ENCODE results near the gene PRDX1.
"Not testable (repeated sequence)": the region's sequence is repeated elsewhere in the genome, so short reads cannot be mapped to it uniquely, and the experiment has no call there.

Gene PRDX1

GRCh38 chr1:45513532-45514260, 8.0 kb downstream of the PRDX1 start:
- H3K36me3 ChIP-seq (ENCODE audit: insufficient read depth, low read depth, low read length) = peaks cover 99% of the 10 kb centered on the region
- not testable (repeated sequence) for H3K4me3 ChIP-seq (ENCODE audit: low read length); H3K27ac ChIP-seq (ENCODE audit: low read length); H3K27me3 ChIP-seq (ENCODE audit: insufficient read depth, low read length); H3K9ac ChIP-seq (ENCODE audit: low read depth, low read length); H3K9me3 ChIP-seq (ENCODE audit: insufficient read depth, low read depth, low read length); H3K4me1 ChIP-seq (ENCODE audit: insufficient read depth, low read length)

DNA sequence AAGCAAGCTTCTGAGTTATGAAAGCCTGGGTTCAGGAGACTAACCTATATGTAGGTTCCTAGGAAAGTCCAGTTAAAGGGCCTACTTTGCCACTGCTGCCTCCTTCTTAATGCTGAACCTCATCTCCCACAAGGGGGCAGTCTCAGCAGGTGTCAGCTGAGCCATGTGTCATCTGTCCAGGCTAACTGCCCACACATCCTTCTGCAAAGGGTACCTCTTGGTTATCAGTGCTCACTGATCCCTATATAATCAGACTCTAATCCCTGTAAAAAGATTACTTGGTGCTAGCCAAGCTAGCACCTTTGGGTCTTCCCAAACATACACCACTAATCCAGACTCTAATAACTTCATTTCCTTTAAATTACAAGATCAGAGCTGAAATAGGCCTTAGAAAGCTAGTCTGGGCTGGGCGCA, 9.0 kb downstream of the PRDX1 start:
- no peak overlapping the region for H3K4me3 ChIP-seq (ENCODE audit: low read length)
- no peak overlapping the region for H3K27ac ChIP-seq (ENCODE audit: low read length)
- H3K9ac ChIP-seq (ENCODE audit: low read depth, low read length) = no peak overlapping the region
- no peaks in the 10 kb centered on the region for H3K4me1 ChIP-seq (ENCODE audit: insufficient read depth, low read length)
- no peaks in the 10 kb centered on the region for H3K9me3 ChIP-seq (ENCODE audit: insufficient read depth, low read depth, low read length)
- peaks cover 98% of the 10 kb centered on the region for H3K36me3 ChIP-seq (ENCODE audit: insufficient read depth, low read depth, low read length)
- H3K27me3 ChIP-seq (ENCODE audit: insufficient read depth, low read length) = no peaks in the 10 kb centered on the region

- no peaks in the 10 kb centered on the region for H3K4me1 ChIP-seq (ENCODE audit: insufficient read depth, low read length)
- no peak overlapping the region for H3K27ac ChIP-seq (ENCODE audit: low read length)
- H3K4me3 ChIP-seq (ENCODE audit: low read length) = no peak overlapping the region
- H3K27me3 ChIP-seq (ENCODE audit: insufficient read depth, low read length) = no peaks in the 10 kb centered on the region
- H3K9me3 ChIP-seq (ENCODE audit: insufficient read depth, low read depth, low read length) = no peaks in the 10 kb centered on the region
- no peak overlapping the region for H3K9ac ChIP-seq (ENCODE audit: low read depth, low read length)
- peaks cover 86% of the 10 kb centered on the region for H3K36me3 ChIP-seq (ENCODE audit: insufficient read depth, low read depth, low read length)
These were observed 10.6 kb downstream of the PRDX1 start for GRCh38 chr1:45510972-45511527.

DNA sequence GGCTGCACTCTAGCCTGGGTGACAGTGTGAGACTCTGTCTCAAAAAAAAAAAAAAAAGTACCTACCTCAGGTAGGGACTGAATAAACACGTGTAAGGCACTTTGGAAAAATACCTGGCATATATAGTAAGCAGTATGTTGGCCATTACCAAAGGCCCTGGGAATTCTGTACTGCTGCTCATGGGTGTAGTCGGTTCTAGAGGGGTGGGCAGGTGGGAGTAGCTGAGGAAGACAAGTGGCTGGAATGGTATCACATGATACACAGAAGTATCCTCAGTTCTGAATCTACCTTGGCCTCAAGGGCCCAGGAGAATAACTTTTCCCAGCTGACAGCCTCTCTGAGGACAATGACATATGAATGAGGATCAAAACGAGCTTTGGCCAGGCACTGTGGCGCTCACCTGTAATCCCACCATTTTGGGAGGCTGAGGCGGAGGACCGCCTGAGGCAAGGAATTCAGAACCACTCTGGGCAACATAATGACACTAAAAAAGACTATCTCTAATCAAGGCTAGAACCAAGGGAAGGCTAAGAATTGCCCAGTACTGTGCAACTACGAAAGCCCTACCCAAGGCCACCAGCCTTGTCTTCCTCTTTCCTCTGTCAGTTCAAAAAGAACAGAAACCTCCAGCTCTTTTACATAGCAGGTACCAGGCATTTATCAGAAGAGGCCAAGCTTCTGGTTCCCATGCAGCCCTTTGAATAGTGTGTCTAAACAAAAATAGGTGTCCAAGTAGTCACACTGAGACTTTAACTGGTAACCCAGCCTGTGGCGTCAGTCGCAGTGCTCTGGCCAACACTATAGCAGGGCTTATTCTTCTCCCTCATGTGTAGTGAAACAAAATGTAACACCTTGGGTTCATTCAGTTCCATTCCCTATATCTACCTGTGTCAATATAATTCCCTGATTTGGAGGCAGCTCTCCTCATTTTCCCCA, 11.4 kb downstream of the PRDX1 start:
- no peak overlapping the region for H3K9ac ChIP-seq (ENCODE audit: low read depth, low read length)
- H3K9me3 ChIP-seq (ENCODE audit: insufficient read depth, low read depth, low read length) = no peaks in the 10 kb centered on the region
- H3K4me3 ChIP-seq (ENCODE audit: low read length) = no peak overlapping the region
- no peaks in the 10 kb centered on the region for H3K27me3 ChIP-seq (ENCODE audit: insufficient read depth, low read length)
- peaks cover 79% of the 10 kb centered on the region for H3K36me3 ChIP-seq (ENCODE audit: insufficient read depth, low read depth, low read length)
- no peaks in the 10 kb centered on the region for H3K4me1 ChIP-seq (ENCODE audit: insufficient read depth, low read length)
- H3K27ac ChIP-seq (ENCODE audit: low read length) = no peak overlapping the region

- H3K4me3 ChIP-seq (ENCODE audit: low read length) = no peak overlapping the region
- H3K4me1 ChIP-seq (ENCODE audit: insufficient read depth, low read length) = no peaks in the 10 kb centered on the region
- no peak overlapping the region for H3K9ac ChIP-seq (ENCODE audit: low read depth, low read length)
- no peaks in the 10 kb centered on the region for H3K9me3 ChIP-seq (ENCODE audit: insufficient read depth, low read depth, low read length)
- peaks cover 64% of the 10 kb centered on the region for H3K36me3 ChIP-seq (ENCODE audit: insufficient read depth, low read depth, low read length)
- no peak overlapping the region for H3K27ac ChIP-seq (ENCODE audit: low read length)
- no peaks in the 10 kb centered on the region for H3K27me3 ChIP-seq (ENCODE audit: insufficient read depth, low read length)
These were observed 13.2 kb downstream of the PRDX1 start for GRCh38 chr1:45508295-45509151.

DNA sequence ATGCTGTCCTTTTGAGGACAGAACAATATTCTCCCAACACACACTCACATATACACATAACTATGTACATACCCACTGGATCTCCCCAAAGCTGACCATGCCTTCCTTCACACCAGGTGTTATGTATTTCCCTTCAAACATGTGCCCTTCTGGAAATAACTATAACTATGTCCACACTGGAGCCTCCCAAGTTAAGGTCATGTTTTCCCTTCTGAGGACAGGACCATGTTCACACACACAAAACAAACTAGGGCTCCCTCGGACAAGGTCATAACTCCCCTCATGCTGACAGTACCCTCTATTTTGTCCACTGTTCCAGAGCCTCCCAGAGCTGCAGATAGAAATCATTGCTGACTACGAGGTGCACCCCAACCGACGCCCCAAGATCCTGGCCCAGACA, 13.8 kb downstream of the PRDX1 start:
- Histone ChIP-seq H3K36me3 (ENCODE audit: insufficient read depth, low read depth, low read length) (peaks cover 58% of the 10 kb centered on the region), H3K4me1 (ENCODE audit: insufficient read depth, low read length) (no peaks in the 10 kb centered on the region), H3K27ac (ENCODE audit: low read length) (no peak overlapping the region), H3K9ac (ENCODE audit: low read depth, low read length) (no peak overlapping the region), H3K9me3 (ENCODE audit: insufficient read depth, low read depth, low read length) (no peaks in the 10 kb centered on the region), H3K4me3 (ENCODE audit: low read length) (no peak overlapping the region), H3K27me3 (ENCODE audit: insufficient read depth, low read length) (no peaks in the 10 kb centered on the region)

DNA sequence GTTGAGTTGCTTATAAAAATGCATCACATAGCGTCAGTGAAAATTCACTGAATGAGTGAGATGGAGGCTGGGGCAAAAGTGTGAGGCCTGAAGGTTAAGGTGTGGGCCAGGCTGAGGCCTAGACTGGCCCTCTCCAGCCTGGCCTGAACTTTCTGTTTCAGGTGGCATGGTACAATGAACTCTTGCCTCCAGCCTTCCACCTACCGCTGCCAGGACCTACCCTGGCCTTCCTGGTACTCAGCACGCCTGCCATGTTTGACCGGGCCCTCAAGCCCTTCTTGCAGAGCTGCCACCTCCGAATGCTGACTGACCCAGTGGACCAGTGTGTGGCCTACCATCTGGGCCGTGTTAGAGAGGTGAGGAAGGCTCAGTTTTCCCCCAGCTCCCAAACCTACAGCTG, 14.5 kb downstream of the PRDX1 start:
- H3K9ac ChIP-seq (ENCODE audit: low read depth, low read length) = no peak overlapping the region
- no peaks in the 10 kb centered on the region for H3K27me3 ChIP-seq (ENCODE audit: insufficient read depth, low read length)
- no peak overlapping the region for H3K4me3 ChIP-seq (ENCODE audit: low read length)
- no peaks in the 10 kb centered on the region for H3K9me3 ChIP-seq (ENCODE audit: insufficient read depth, low read depth, low read length)
- H3K36me3 ChIP-seq (ENCODE audit: insufficient read depth, low read depth, low read length) = peaks cover 51% of the 10 kb centered on the region
- no peak overlapping the region for H3K27ac ChIP-seq (ENCODE audit: low read length)
- no peaks in the 10 kb centered on the region for H3K4me1 ChIP-seq (ENCODE audit: insufficient read depth, low read length)

GRCh38 chr1:45503462-45504360, 18.0 kb downstream of the PRDX1 start:
- H3K9ac ChIP-seq (ENCODE audit: low read depth, low read length) = no peak overlapping the region
- H3K27ac ChIP-seq (ENCODE audit: low read length) = no peak overlapping the region
- H3K4me1 ChIP-seq (ENCODE audit: insufficient read depth, low read length) = peaks cover 8% of the 10 kb centered on the region; the same call in 1 of the 2 replicates
- peaks cover 16% of the 10 kb centered on the region for H3K36me3 ChIP-seq (ENCODE audit: insufficient read depth, low read depth, low read length)
- H3K9me3 ChIP-seq (ENCODE audit: insufficient read depth, low read depth, low read length) = no peaks in the 10 kb centered on the region
- no peaks in the 10 kb centered on the region for H3K27me3 ChIP-seq (ENCODE audit: insufficient read depth, low read length)
- H3K4me3 ChIP-seq (ENCODE audit: low read length) = no peak overlapping the region

GRCh38 chr1:45501505-45501859, 20.2 kb downstream of the PRDX1 start:
- H3K27ac ChIP-seq (ENCODE audit: low read length) = no peak overlapping the region
- no peaks in the 10 kb centered on the region for H3K9me3 ChIP-seq (ENCODE audit: insufficient read depth, low read depth, low read length)
- peak overlapping the region; percentile 82; the same call in 1 of the 2 replicates for H3K4me3 ChIP-seq (ENCODE audit: low read length)
- H3K27me3 ChIP-seq (ENCODE audit: insufficient read depth, low read length) = no peaks in the 10 kb centered on the region
- H3K9ac ChIP-seq (ENCODE audit: low read depth, low read length) = peak overlapping the region; percentile 77; the same call in 1 of the 2 replicates
- 0 out of 2 replicates have a peak, but pooled peaks cover 3% of the 10 kb centered on the region for H3K36me3 ChIP-seq (ENCODE audit: insufficient read depth, low read depth, low read length)
- peaks cover 8% of the 10 kb centered on the region; the same call in 1 of the 2 replicates for H3K4me1 ChIP-seq (ENCODE audit: insufficient read depth, low read length)

- H3K27me3 ChIP-seq (ENCODE audit: insufficient read depth, low read length) = no peaks in the 10 kb centered on the region
- H3K9me3 ChIP-seq (ENCODE audit: insufficient read depth, low read depth, low read length) = no peaks in the 10 kb centered on the region
- H3K4me1 ChIP-seq (ENCODE audit: insufficient read depth, low read length) = peaks cover 8% of the 10 kb centered on the region; the same call in 1 of the 2 replicates
- H3K4me3 ChIP-seq (ENCODE audit: low read length) = peak overlapping the region; percentile 82
- no peak overlapping the region for H3K27ac ChIP-seq (ENCODE audit: low read length)
- H3K36me3 ChIP-seq (ENCODE audit: insufficient read depth, low read depth, low read length) = 0 out of 2 replicates have a peak, but pooled peaks cover 3% of the 10 kb centered on the region
- peak overlapping the region; percentile 63; the same call in 1 of the 2 replicates for H3K9ac ChIP-seq (ENCODE audit: low read depth, low read length)
These were observed 22.3 kb downstream of the PRDX1 start for GRCh38 chr1:45499415-45499769.
